ENCODE results near the gene CALN1.

The CALN1 gene

DNA sequence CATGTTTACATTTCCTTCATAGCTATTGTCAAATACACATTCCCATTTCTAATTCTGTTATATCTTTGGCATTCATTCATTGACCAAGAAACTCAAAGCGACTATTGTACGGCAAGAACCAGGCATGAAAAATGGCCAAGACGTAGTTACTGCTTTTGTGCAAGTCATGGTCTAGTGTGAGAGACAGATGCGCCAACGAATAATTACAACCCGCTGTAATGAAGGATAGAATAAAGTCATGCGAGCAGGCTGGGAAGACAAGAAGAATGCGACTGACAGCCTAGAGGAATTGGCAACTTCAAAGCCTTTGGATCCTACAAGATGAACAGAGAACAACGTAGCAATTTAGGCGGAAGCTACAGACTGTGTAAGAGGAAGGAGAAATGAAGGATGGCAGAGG is 221.2 kb downstream of the CALN1 start:
- TF ChIP-seq FOXP2 (optimal IDR thresholded peaks at IDR 0.05; ENCODE audit: borderline replicate concordance, extremely low read depth, extremely low read length, insufficient read depth) (no peak), POLR2AphosphoS5 (IDR thresholded peaks at IDR 0.05; ENCODE audit: low read depth, low read length) (no peak), TAF1 (IDR thresholded peaks at IDR 0.05; ENCODE audit: borderline replicate concordance, insufficient read depth, low read length) (no peak), SIN3A (IDR thresholded peaks at IDR 0.05; ENCODE audit: borderline replicate concordance, insufficient read depth, low read length) (no peak)
- TF ChIP-seq, protein P1, sequence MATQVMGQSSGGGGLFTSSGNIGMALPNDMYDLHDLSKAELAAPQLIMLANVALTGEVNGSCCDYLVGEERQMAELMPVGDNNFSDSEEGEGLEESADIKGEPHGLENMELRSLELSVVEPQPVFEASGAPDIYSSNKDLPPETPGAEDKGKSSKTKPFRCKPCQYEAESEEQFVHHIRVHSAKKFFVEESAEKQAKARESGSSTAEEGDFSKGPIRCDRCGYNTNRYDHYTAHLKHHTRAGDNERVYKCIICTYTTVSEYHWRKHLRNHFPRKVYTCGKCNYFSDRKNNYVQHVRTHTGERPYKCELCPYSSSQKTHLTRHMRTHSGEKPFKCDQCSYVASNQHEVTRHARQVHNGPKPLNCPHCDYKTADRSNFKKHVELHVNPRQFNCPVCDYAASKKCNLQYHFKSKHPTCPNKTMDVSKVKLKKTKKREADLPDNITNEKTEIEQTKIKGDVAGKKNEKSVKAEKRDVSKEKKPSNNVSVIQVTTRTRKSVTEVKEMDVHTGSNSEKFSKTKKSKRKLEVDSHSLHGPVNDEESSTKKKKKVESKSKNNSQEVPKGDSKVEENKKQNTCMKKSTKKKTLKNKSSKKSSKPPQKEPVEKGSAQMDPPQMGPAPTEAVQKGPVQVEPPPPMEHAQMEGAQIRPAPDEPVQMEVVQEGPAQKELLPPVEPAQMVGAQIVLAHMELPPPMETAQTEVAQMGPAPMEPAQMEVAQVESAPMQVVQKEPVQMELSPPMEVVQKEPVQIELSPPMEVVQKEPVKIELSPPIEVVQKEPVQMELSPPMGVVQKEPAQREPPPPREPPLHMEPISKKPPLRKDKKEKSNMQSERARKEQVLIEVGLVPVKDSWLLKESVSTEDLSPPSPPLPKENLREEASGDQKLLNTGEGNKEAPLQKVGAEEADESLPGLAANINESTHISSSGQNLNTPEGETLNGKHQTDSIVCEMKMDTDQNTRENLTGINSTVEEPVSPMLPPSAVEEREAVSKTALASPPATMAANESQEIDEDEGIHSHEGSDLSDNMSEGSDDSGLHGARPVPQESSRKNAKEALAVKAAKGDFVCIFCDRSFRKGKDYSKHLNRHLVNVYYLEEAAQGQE (IDR thresholded peaks at IDR 0.05; ENCODE audit: insufficient read depth in 1 of 2, low read depth in 2 of 2, low read length in 2 of 2): no peak

DNA sequence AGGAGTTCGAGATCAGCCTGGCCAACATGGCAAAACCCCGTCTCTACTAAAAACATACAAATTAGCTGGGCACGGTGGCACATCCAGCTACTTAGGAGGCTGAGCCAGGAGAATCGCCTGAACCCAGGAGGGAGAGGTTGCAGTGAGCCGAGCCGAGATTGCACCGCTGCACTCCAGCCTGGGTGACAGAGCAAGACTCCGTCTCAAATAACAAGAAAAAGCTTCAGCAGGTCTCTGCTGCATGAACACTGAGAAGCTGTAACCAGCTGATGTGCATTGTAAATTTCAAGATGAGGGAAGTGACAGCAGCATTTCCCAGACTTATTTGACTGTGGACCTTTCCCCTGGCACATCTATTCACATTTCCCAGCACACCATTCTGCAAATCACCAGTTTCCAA is 222.0 kb downstream of the CALN1 start:
- no peak for TF ChIP-seq SIN3A (IDR thresholded peaks at IDR 0.05; ENCODE audit: borderline replicate concordance, insufficient read depth, low read length)

DNA sequence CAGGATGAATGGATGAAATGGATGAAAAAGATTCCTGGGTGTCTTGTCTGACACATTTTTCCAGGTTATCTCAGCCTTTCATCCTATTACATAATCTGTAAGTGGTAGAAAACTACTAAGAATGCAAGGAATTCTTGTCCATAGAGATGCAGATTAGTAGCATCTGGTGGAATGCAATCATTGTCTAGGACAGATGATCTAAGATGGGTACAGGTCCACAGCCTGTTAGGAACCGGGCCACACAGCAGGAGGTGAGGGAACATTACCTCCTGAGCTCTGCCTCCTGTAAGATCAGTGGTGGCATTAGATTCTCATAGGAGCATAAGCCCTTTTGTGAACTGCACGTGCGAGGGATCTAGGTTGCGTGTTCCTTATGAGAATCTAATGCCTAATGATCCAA is 225.0 kb downstream of the CALN1 start:
- TF ChIP-seq SIN3A (IDR thresholded peaks at IDR 0.05; ENCODE audit: borderline replicate concordance, insufficient read depth, low read length): no peak
- no peak for TF ChIP-seq FOXP2 (optimal IDR thresholded peaks at IDR 0.05; ENCODE audit: borderline replicate concordance, extremely low read depth, extremely low read length, insufficient read depth)
- TF ChIP-seq, protein P1 (IDR thresholded peaks at IDR 0.05; ENCODE audit: insufficient read depth in 1 of 2, low read depth in 2 of 2, low read length in 2 of 2): no peak
- no peak for TF ChIP-seq TAF1 (IDR thresholded peaks at IDR 0.05; ENCODE audit: borderline replicate concordance, insufficient read depth, low read length)
- TF ChIP-seq POLR2AphosphoS5 (IDR thresholded peaks at IDR 0.05; ENCODE audit: low read depth, low read length): no peak

DNA sequence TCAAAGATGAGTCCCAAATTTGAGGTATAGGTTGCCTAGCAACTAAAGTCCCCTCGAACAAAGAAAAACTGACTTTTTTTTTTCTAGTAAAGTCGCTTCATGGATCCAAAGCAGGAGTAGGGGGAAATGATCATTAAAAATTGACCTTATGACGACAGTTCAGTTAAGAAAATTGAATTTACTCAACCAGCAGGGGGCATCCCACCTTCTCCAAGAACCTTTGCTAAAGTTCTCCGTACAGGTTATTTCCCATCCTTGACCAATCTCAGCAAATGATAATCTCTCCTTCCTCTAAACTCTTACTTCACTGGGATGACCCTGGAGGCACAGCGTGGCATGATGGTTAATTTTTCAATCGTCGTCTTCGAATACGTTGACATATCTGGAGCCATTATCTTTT is 228.3 kb downstream of the CALN1 start:
- TF ChIP-seq SIN3A (IDR thresholded peaks at IDR 0.05; ENCODE audit: borderline replicate concordance, insufficient read depth, low read length): no peak
- TF ChIP-seq, protein P1 (IDR thresholded peaks at IDR 0.05; ENCODE audit: insufficient read depth in 1 of 2, low read depth in 2 of 2, low read length in 2 of 2): no peak
- TF ChIP-seq POLR2AphosphoS5 (IDR thresholded peaks at IDR 0.05; ENCODE audit: low read depth, low read length): no peak
- TF ChIP-seq FOXP2 (optimal IDR thresholded peaks at IDR 0.05; ENCODE audit: borderline replicate concordance, extremely low read depth, extremely low read length, insufficient read depth): no peak
- TF ChIP-seq TAF1 (IDR thresholded peaks at IDR 0.05; ENCODE audit: borderline replicate concordance, insufficient read depth, low read length): no peak

DNA sequence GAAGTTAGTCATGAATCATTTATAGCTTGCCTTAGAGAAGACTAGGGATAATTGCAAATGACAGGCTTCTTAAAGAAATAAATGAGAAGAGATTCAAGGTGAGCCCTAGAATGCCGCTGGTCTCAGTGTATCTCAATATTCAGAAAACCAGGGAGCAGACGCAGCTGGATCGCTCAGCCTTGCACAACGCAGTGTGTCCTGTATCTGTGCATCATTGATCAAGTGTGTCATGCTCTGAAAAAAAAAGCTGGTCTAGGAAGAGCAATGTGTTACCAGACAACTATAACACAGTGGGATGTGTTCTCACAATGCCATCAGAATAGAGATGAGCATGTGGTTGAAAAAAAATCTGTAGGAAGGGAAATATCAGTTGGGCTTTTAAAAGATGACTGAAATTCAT is 230.1 kb downstream of the CALN1 start:
- no peak for TF ChIP-seq SIN3A (IDR thresholded peaks at IDR 0.05; ENCODE audit: borderline replicate concordance, insufficient read depth, low read length)
- TF ChIP-seq, protein P1 (IDR thresholded peaks at IDR 0.05; ENCODE audit: insufficient read depth in 1 of 2, low read depth in 2 of 2, low read length in 2 of 2): no peak
- no peak for TF ChIP-seq POLR2AphosphoS5 (IDR thresholded peaks at IDR 0.05; ENCODE audit: low read depth, low read length)
- TF ChIP-seq TAF1 (IDR thresholded peaks at IDR 0.05; ENCODE audit: borderline replicate concordance, insufficient read depth, low read length): no peak
